ENCODE measurements around the gene NHSL2. TPM values are rescaled to one million over a fixed set of nuclear protein-coding genes. Genes with fewer than 3 reads are reported as not detected.
"Not testable (repeated sequence)": the region's sequence is repeated elsewhere in the genome, so short reads cannot be mapped to it uniquely, and the experiment has no call there.

NHSL2 gene
- total RNA-seq, 1 donor from 2014 or later = 0.45 TPM

- peak; percentile 54 for DNase-seq (ENCODE audit: low read depth)
Measured at GRCh38 chrX:71923516-71923915, 12.9 kb downstream of the NHSL2 start.

GRCh38 chrX:71927040-71927439 lies 16.4 kb downstream of the NHSL2 start:
- no peak for DNase-seq (ENCODE audit: low read depth)

- no peak for DNase-seq (ENCODE audit: low read depth)
Measured at GRCh38 chrX:71928856-71929255, 18.2 kb downstream of the NHSL2 start.

- DNase-seq (ENCODE audit: low read depth) = no peak
Measured at GRCh38 chrX:71930298-71930697, 19.7 kb downstream of the NHSL2 start.

- DNase-seq (ENCODE audit: low read depth) = peak; percentile 68
Measured at GRCh38 chrX:71935476-71935875, 24.8 kb downstream of the NHSL2 start.

GRCh38 chrX:71936632-71937031 lies 26.0 kb downstream of the NHSL2 start:
- DNase-seq (ENCODE audit: low read depth) = no peak

- DNase-seq (ENCODE audit: low read depth) = no peak
Measured at GRCh38 chrX:71938371-71938770, 27.7 kb downstream of the NHSL2 start.

GRCh38 chrX:71941145-71941544 lies 30.5 kb downstream of the NHSL2 start:
- DNase-seq (ENCODE audit: low read depth) = no peak

- DNase-seq (ENCODE audit: low read depth) = peak; percentile 49
Measured at GRCh38 chrX:71941776-71942175, 31.1 kb downstream of the NHSL2 start.

GRCh38 chrX:71944369-71944768 lies 33.7 kb downstream of the NHSL2 start:
- DNase-seq (ENCODE audit: low read depth) = no peak

- DNase-seq (ENCODE audit: low read depth) = no peak
Measured at GRCh38 chrX:71945237-71945805, 34.7 kb downstream of the NHSL2 start.

- no peak for DNase-seq (ENCODE audit: low read depth)
Measured at GRCh38 chrX:71949363-71949762, 38.7 kb downstream of the NHSL2 start.

GRCh38 chrX:71949844-71950445 lies 39.3 kb downstream of the NHSL2 start:
- DNase-seq (ENCODE audit: low read depth) = no peak

GRCh38 chrX:71953391-71953790 lies 42.7 kb downstream of the NHSL2 start:
- no peak for DNase-seq (ENCODE audit: low read depth)

- DNase-seq (ENCODE audit: low read depth) = no peak
Measured at GRCh38 chrX:71953946-71954345, 43.3 kb downstream of the NHSL2 start.

GRCh38 chrX:71954458-71954857 lies 43.8 kb downstream of the NHSL2 start:
- no peak for DNase-seq (ENCODE audit: low read depth)

- DNase-seq (ENCODE audit: low read depth) = no peak
Measured at GRCh38 chrX:71955530-71956120, 45.0 kb downstream of the NHSL2 start.

GRCh38 chrX:71958281-71958675 lies 47.6 kb downstream of the NHSL2 start:
- no peak for DNase-seq (ENCODE audit: low read depth)

- DNase-seq (ENCODE audit: low read depth) = not testable (repeated sequence)
Measured at GRCh38 chrX:71964184-71964583, 53.5 kb downstream of the NHSL2 start.

GRCh38 chrX:71974916-71975315 lies 64.3 kb downstream of the NHSL2 start:
- DNase-seq (ENCODE audit: low read depth) = no peak

GRCh38 chrX:71976753-71977152 lies 66.1 kb downstream of the NHSL2 start:
- peak; percentile 87 for DNase-seq (ENCODE audit: low read depth)

- DNase-seq (ENCODE audit: low read depth) = no peak
Measured at GRCh38 chrX:71978164-71978563, 67.5 kb downstream of the NHSL2 start.

GRCh38 chrX:71989768-71990426 lies 79.3 kb downstream of the NHSL2 start:
- peak; percentile 84 for DNase-seq (ENCODE audit: low read depth)
